Pancreas (tissue), 10 donors: ENCODE measurements around the gene RNF135. TPM values are rescaled to one million over a fixed set of nuclear protein-coding genes. Genes with fewer than 3 reads are reported as not detected.
"Not testable (repeated sequence)": the region's sequence is repeated elsewhere in the genome, so short reads cannot be mapped to it uniquely, and the experiment has no call there.

Experiments
- ATAC-seq, 4 donors: fragments of 200-7000 bp; cut with Tn5 transposase; one replicate each; pipeline versions ENCODE4 v1.8.0 to v1.9.1; 2020; ENCODE audit warnings: mild to moderate bottlenecking in 4 of 4, moderate library complexity in 4 of 4
- DNase-seq, 6 donors: peaks; one replicate each; pipeline ENCODE4 v3.0.0-alpha.2; 2020
- FAIRE-seq: peaks from 2 replicates; lab custom pipeline; 2012; peaks lifted over from hg19 to GRCh38; lab: Jason Lieb, UNC
- H3K27ac ChIP-seq, 4 donors: fragments of 200-600 bp; sonication (generic); 1 replicate in 3 of 4; 2 replicates in 1 of 4; pipeline versions ENCODE4 v1.5.0 to v1.8.0; 2020
- H3K27me3 ChIP-seq, 4 donors: fragments of 200-600 bp; one replicate each; pipeline ENCODE4 v1.8.0; 2021
- H3K36me3 ChIP-seq, 3 donors: fragments of 200-600 bp; sonication (generic) in 1 of 3; one replicate each; pipeline versions ENCODE4 v1.5.0 to v1.8.0; 2020 to 2021
- H3K4me1 ChIP-seq, 3 donors: fragments of 200-600 bp; one replicate each; pipeline ENCODE4 v1.8.0; 2021
- H3K4me3 ChIP-seq, 4 donors: fragments of 200-600 bp; sonication (generic) in 2 of 4; one replicate each; pipeline versions ENCODE4 v1.5.0 to v1.8.0; 2020 to 2021
- H3K9me3 ChIP-seq, 4 donors: fragments of 200-600 bp; one replicate each; pipeline ENCODE4 v1.8.0; 2021
- CTCF ChIP-seq, 4 donors: fragments of 200-600 bp; sonication (generic) in 3 of 4; IDR thresholded peaks; one replicate each; pipeline versions ENCODE4 v1.5.0 to v1.8.0; 2021; ENCODE audit warnings: antibody characterized with exemption in 4 of 4
- whole genome bisulfite sequencing, 2 donors: extraction: QIAGEN DNeasy Blood & Tissue Kit; methylation state at CpG; one replicate each; pipeline ENCODE4 v1.1.7; 2013; 5-methylcytosine and 5-hydroxymethylcytosine counted together
- intact Hi-C, 3 donors: fragments of 100-400 bp; cut with DNase I; formaldehyde crosslinking; loops; one replicate each; pipeline versions ENCODE4 v1.11.1 to v1.14.2; 2022
- polyA plus RNA-seq, 2 donors: library from polyadenylated mRNA; stranded (reverse); fragments of 200-250 nt; gene quantifications; one replicate each; pipeline ENCODE4 v1.2.3, GENCODE V29; 2013
- total RNA-seq, 6 donors: library from RNA; stranded (reverse); fragmentation: NEBNext Ultra II Directional in 4 of 6; extraction: Animal tissue kit (Norgen Biotek cat#: 25700) in 4 of 6; gene quantifications; one replicate each; pipeline versions ENCODE4 v1.2.1 to v1.2.4, GENCODE V29; 2021 to 2023
- donor health status: healthy with polysubstance abuse.
- donor health status: DM: no; HTN: no; CAD: no; lungs with moderate emphysema.
- donor health status: DM: no; HTN: no; CAD: no.
- donor health status: control.
- donor health status: control.
- donor health status: Bipolar disorder and iron deficiency.
- donor health status: DM: yes; HTN: yes; CAD: no.
- donor health status: DM: no; HTN: no; CAD: no.
- donor health status: DM: no; HTN: no; CAD: no.
- donor health status: DM: yes; HTN: yes; CAD: no.

RNF135 gene
- total and polyA plus RNA-seq, 8 donors, result 6.6 to 10.9 (median 8.3) TPM

GRCh38 chr17:31013844-31014243, 43.0 kb downstream of the RNF135 start:
- no peak overlapping the region for H3K27ac ChIP-seq
- H3K4me3 ChIP-seq, result no peak overlapping the region
- no peaks in the 10 kb centered on the region for H3K27me3 ChIP-seq
- intact Hi-C loops, result loop anchor here in 1 of 3 donors (10.0 kb wide), 1 partner anchor 201 kb away; no protein-coding TSS in a partner anchor
- no peak for FAIRE-seq
- H3K36me3 ChIP-seq, result no peaks in the 10 kb centered on the region
- no peaks in the 10 kb centered on the region for H3K9me3 ChIP-seq
- no peak for TF ChIP-seq CTCF (IDR thresholded peaks at IDR 0.05)
- no peak for ATAC-seq
- DNase-seq, result no peak
- WGBS, 2 donors, result 91 to 96% methylated on average over 3 of the region's 3 CpGs
- H3K4me1 ChIP-seq, result no peaks in the 10 kb centered on the region

- H3K27ac ChIP-seq, result no peak overlapping the region
- no peaks in the 10 kb centered on the region for H3K9me3 ChIP-seq
- no peaks in the 10 kb centered on the region for H3K27me3 ChIP-seq
- 83 to 84% methylated on average over 5 of the region's 5 CpGs for WGBS, 2 donors
- ATAC-seq (no peak), DNase-seq (no peak), FAIRE-seq (no peak)
- no peak for TF ChIP-seq CTCF (IDR thresholded peaks at IDR 0.05)
- H3K4me3 ChIP-seq, result no peak overlapping the region
- H3K4me1 ChIP-seq, result no peaks in the 10 kb centered on the region
- H3K36me3 ChIP-seq, result no peaks in the 10 kb centered on the region
- intact Hi-C loops, result loop anchor here in 1 of 3 donors (10.0 kb wide), 1 partner anchor 199 kb away; no protein-coding TSS in a partner anchor
These were observed 44.8 kb downstream of the RNF135 start for GRCh38 chr17:31015639-31016038.

- intact Hi-C loops, result loop anchor here in 1 of 3 donors (10.0 kb wide), 1 partner anchor 196 kb away; no protein-coding TSS in a partner anchor
- Histone ChIP-seq H3K27me3 (no peaks in the 10 kb centered on the region), H3K36me3 (no peaks in the 10 kb centered on the region), H3K4me1 (no peaks in the 10 kb centered on the region), H3K4me3 (no peak overlapping the region), H3K27ac (no peak overlapping the region), H3K9me3 (no peaks in the 10 kb centered on the region)
- ATAC-seq, result no peak
- no peak for FAIRE-seq
- WGBS, 2 donors, result 95 to 98% methylated on average over 2 of the region's 2 CpGs
- no peak for TF ChIP-seq CTCF (IDR thresholded peaks at IDR 0.05)
- no peak for DNase-seq
These were observed 48.2 kb downstream of the RNF135 start for GRCh38 chr17:31019004-31019403.

GRCh38 chr17:31023171-31023570, 52.3 kb downstream of the RNF135 start:
- DNase-seq, H3K4me3 ChIP-seq, FAIRE-seq, H3K27ac ChIP-seq, intact Hi-C loops, H3K36me3 ChIP-seq, ATAC-seq, H3K9me3 ChIP-seq, H3K4me1 ChIP-seq, H3K27me3 ChIP-seq: not testable (repeated sequence)
- 21 to 33% methylated on average over 1 of the region's 2 CpGs for WGBS, 2 donors

- ATAC-seq (no peak), DNase-seq (no peak), FAIRE-seq (no peak)
- Histone ChIP-seq H3K36me3 (no peaks in the 10 kb centered on the region), H3K4me1 (no peaks in the 10 kb centered on the region), H3K9me3 (no peaks in the 10 kb centered on the region), H3K4me3 (no peak overlapping the region), H3K27me3 (no peaks in the 10 kb centered on the region), H3K27ac (no peak overlapping the region)
- TF ChIP-seq CTCF (IDR thresholded peaks at IDR 0.05), result no peak
- intact Hi-C loops, result no loop called here
- WGBS, 2 donors, result 83 to 88% methylated on average over 8 of the region's 8 CpGs
These were observed 61.0 kb downstream of the RNF135 start for GRCh38 chr17:31031841-31032240.

GRCh38 chr17:31035611-31036010, 64.8 kb downstream of the RNF135 start:
- H3K4me1 ChIP-seq, intact Hi-C loops, H3K9me3 ChIP-seq, H3K27ac ChIP-seq, H3K27me3 ChIP-seq, H3K36me3 ChIP-seq, FAIRE-seq, DNase-seq, ATAC-seq, H3K4me3 ChIP-seq: not testable (repeated sequence)
- 84 to 86% methylated on average over 5 of the region's 5 CpGs for WGBS, 2 donors

- H3K9me3 ChIP-seq, H3K27ac ChIP-seq, H3K4me1 ChIP-seq, intact Hi-C loops, H3K27me3 ChIP-seq, H3K36me3 ChIP-seq, H3K4me3 ChIP-seq, DNase-seq, FAIRE-seq, ATAC-seq: not testable (repeated sequence)
- 98 to 99% methylated on average over 7 of the region's 7 CpGs for WGBS, 2 donors
These were observed 70.0 kb downstream of the RNF135 start for GRCh38 chr17:31040837-31041236.

GRCh38 chr17:31042378-31042777, 71.5 kb downstream of the RNF135 start:
- FAIRE-seq, DNase-seq, H3K36me3 ChIP-seq, ATAC-seq, H3K4me1 ChIP-seq, H3K4me3 ChIP-seq, H3K27ac ChIP-seq, H3K27me3 ChIP-seq, H3K9me3 ChIP-seq, intact Hi-C loops: not testable (repeated sequence)
- WGBS, 2 donors, result 88 to 92% methylated on average over 6 of the region's 6 CpGs
